Osteoblast (primary cell): Measurements from ENCODE around the gene CUTA. TPM values are rescaled to one million over a fixed set of nuclear protein-coding genes. Genes with fewer than 3 reads are reported as not detected.

Experiments used
- DNase-seq: peaks from one replicate; pipeline ENCODE4 v3.0.0; 2011; ENCODE audit warnings: low spot score, mixed read lengths; ENCODE audit not compliant: insufficient read length; ENCODE audit errors: missing footprints
- H2AFZ ChIP-seq: 2 replicates; pipeline ENCODE4 v1.6.0; 2011; ENCODE audit warnings: mild to moderate bottlenecking, low read length
- H3K27ac ChIP-seq: 2 replicates; pipeline ENCODE4 v1.5.1; 2011; ENCODE audit warnings: mild to moderate bottlenecking, low read depth, low read length, moderate library complexity
- H3K27me3 ChIP-seq: 2 replicates; pipeline ENCODE4 v1.6.0; 2012; ENCODE audit warnings: mild to moderate bottlenecking, control low read depth, inconsistent platforms, low read length, moderate library complexity; ENCODE audit not compliant: insufficient read depth
- H3K36me3 ChIP-seq: 2 replicates; pipeline ENCODE4 v1.5.1; 2011; ENCODE audit warnings: mild to moderate bottlenecking, low read length, control low read depth, moderate library complexity; ENCODE audit not compliant: insufficient read depth
- H3K4me1 ChIP-seq: 2 replicates; pipeline ENCODE4 v1.5.1; 2011; ENCODE audit warnings: mild to moderate bottlenecking, low read length, control low read depth, moderate library complexity; ENCODE audit not compliant: insufficient read depth
- H3K4me2 ChIP-seq: 2 replicates; pipeline ENCODE4 v1.6.0; 2011; ENCODE audit warnings: mild to moderate bottlenecking, low read length; ENCODE audit not compliant: insufficient read depth
- H3K4me3 ChIP-seq: fragments of 200-600 bp; sonication (generic); 3 replicates; pipeline ENCODE4 v1.5.1; 2012; ENCODE audit warnings: mild to moderate bottlenecking, low read length, inconsistent platforms; ENCODE audit not compliant: insufficient read depth
- H3K79me2 ChIP-seq: 2 replicates; pipeline ENCODE4 v1.6.0; 2012; ENCODE audit warnings: mild to moderate bottlenecking, low read length, control low read depth, inconsistent platforms; ENCODE audit not compliant: insufficient read depth
- H3K9me3 ChIP-seq: 2 replicates; pipeline ENCODE4 v1.5.1; 2011; ENCODE audit warnings: low read depth, low read length, control low read depth
- H4K20me1 ChIP-seq: 2 replicates; pipeline ENCODE4 v1.6.0; 2012; ENCODE audit warnings: mild to moderate bottlenecking, low read length, control low read depth; ENCODE audit not compliant: insufficient read depth
- CTCF ChIP-seq: IDR thresholded peaks from 2 replicates; pipeline ENCODE4 v1.5.1; 2011; ENCODE audit warnings: mild to moderate bottlenecking, low read depth, low read length, moderate library complexity; ENCODE audit errors: extremely low read depth
- total RNA-seq: library from RNA; depleted of rRNA; stranded (reverse); fragments of >200 nt; gene quantifications from 2 replicates; pipeline ENCODE4 v1.2.3, GENCODE V29; 2012

The CUTA gene
- total RNA-seq, 1 donor = 122 TPM

GRCh38 chr6:33397541-33397940, 20.4 kb downstream of the CUTA start:
- peaks cover 73% of the 10 kb centered on the region for H3K79me2 ChIP-seq
- no peaks in the 10 kb centered on the region for H3K9me3 ChIP-seq
- peak overlapping the region; percentile 26 for H2AFZ ChIP-seq
- no peak overlapping the region for H3K4me2 ChIP-seq
- DNase-seq = peak; percentile 34
- H3K4me1 ChIP-seq = peaks cover 20% of the 10 kb centered on the region
- no peak overlapping the region for H3K27ac ChIP-seq
- no peaks in the 10 kb centered on the region for H4K20me1 ChIP-seq
- H3K36me3 ChIP-seq = peaks cover 17% of the 10 kb centered on the region
- TF ChIP-seq CTCF = no peak
- H3K27me3 ChIP-seq = no peaks in the 10 kb centered on the region
- H3K4me3 ChIP-seq = no peak overlapping the region

- no peaks in the 10 kb centered on the region for H3K9me3 ChIP-seq
- H3K4me3 ChIP-seq = peak overlapping the region; percentile 92
- H3K4me2 ChIP-seq = peak overlapping the region; percentile 85
- peak overlapping the region; percentile 69 for H3K27ac ChIP-seq
- H3K27me3 ChIP-seq = no peaks in the 10 kb centered on the region
- peak; percentile 46 for DNase-seq
- H3K79me2 ChIP-seq = peaks cover 56% of the 10 kb centered on the region
- H3K36me3 ChIP-seq = no peaks in the 10 kb centered on the region
- no peak for TF ChIP-seq CTCF
- peak overlapping the region; percentile 95 for H2AFZ ChIP-seq
- H4K20me1 ChIP-seq = no peaks in the 10 kb centered on the region
- H3K4me1 ChIP-seq = peaks cover 27% of the 10 kb centered on the region
These were observed 24.9 kb downstream of the CUTA start for GRCh38 chr6:33392979-33393378.

- Histone ChIP-seq H3K9me3 (no peaks in the 10 kb centered on the region), H3K4me2 (peak overlapping the region; percentile 85), H4K20me1 (no peaks in the 10 kb centered on the region), H3K79me2 (peaks cover 52% of the 10 kb centered on the region), H3K27ac (peak overlapping the region; percentile 69), H3K4me1 (peaks cover 27% of the 10 kb centered on the region), H3K36me3 (no peaks in the 10 kb centered on the region), H2AFZ (peak overlapping the region; percentile 95), H3K4me3 (peak overlapping the region; percentile 92), H3K27me3 (no peaks in the 10 kb centered on the region)
- DNase-seq = peak; percentile 48
- TF ChIP-seq CTCF = no peak
These were observed 25.3 kb downstream of the CUTA start for GRCh38 chr6:33392595-33392948.

- Histone ChIP-seq H2AFZ (peak overlapping the region; percentile 95), H3K36me3 (no peaks in the 10 kb centered on the region), H3K27me3 (no peaks in the 10 kb centered on the region), H3K4me1 (peaks cover 27% of the 10 kb centered on the region), H3K9me3 (no peaks in the 10 kb centered on the region), H3K79me2 (peaks cover 49% of the 10 kb centered on the region), H4K20me1 (no peaks in the 10 kb centered on the region), H3K27ac (peak overlapping the region; percentile 69), H3K4me2 (peak overlapping the region; percentile 85), H3K4me3 (peak overlapping the region; percentile 92)
- peak; percentile 57 for DNase-seq
- TF ChIP-seq CTCF = no peak
These were observed 25.8 kb downstream of the CUTA start for GRCh38 chr6:33391922-33392594.
